Sigmoid colon (tissue), 4 donors: ENCODE measurements around the gene ALG11.

Experiments
- EP300 ChIP-seq, 4 donors: sonication (generic); formaldehyde crosslinking; IDR thresholded peaks; one replicate each; pipeline ENCODE4 v1.6.1; 2017; ENCODE audit warnings: antibody characterized with exemption in 4 of 4
- POLR2A ChIP-seq, 2 donors: fragments of 450-650 bp; IDR thresholded peaks; one replicate each; pipeline ENCODE4 v1.6.1; 2016; ENCODE audit warnings: antibody characterized with exemption in 2 of 2, mild to moderate bottlenecking in 2 of 2, moderate library complexity in 2 of 2
- POLR2AphosphoS5 ChIP-seq, 4 donors: sonication (generic); formaldehyde crosslinking; IDR thresholded peaks; one replicate each; pipeline ENCODE4 v1.6.1; 2017; ENCODE audit warnings: antibody characterized with exemption in 4 of 4
- TF ChIP-seq, protein P1 (sequence below), 4 experiments: fragments of 450-650 bp in 3 of 4; fragments of 200-600 bp in 1 of 4; IDR thresholded peaks; one replicate each; pipeline ENCODE4 v1.5.1; 2016 to 2019; ENCODE audit warnings: antibody characterized with exemption in 4 of 4, mild to moderate bottlenecking in 3 of 4, moderate library complexity in 2 of 4

DNA sequence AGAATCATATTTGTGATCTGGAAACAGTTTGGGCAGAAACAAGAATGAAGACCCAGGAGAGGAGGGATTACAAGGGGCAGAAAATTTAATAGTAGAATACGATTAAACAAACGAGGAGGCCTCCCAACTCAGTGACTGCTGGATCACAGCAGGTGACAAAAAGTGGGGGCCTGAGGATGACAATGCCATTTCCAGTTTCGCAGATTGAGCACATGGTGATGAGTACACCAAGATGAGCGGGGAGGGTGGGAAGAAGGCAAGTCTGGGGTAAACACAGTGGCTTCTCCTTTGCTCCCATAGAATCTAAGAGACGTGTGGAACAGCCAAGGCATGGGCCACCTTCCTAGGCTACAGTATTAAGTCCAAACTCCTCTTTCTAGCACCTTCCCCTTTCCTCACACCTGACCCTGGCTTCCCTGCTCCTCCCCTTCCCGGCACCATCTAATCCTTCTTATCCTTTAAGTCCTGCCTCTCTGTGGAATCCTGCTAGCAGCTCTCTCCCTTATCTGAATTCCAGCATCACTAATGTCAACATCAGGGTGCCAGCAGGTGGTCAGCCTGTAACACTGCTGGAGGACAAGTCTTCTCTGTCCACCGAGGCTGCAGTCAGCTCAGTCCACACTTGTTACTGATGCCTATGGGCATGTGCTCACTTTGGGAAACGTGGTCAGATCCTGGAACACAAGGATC is 14.4 kb upstream of the ALG11 start:
- TF ChIP-seq, protein P1, sequence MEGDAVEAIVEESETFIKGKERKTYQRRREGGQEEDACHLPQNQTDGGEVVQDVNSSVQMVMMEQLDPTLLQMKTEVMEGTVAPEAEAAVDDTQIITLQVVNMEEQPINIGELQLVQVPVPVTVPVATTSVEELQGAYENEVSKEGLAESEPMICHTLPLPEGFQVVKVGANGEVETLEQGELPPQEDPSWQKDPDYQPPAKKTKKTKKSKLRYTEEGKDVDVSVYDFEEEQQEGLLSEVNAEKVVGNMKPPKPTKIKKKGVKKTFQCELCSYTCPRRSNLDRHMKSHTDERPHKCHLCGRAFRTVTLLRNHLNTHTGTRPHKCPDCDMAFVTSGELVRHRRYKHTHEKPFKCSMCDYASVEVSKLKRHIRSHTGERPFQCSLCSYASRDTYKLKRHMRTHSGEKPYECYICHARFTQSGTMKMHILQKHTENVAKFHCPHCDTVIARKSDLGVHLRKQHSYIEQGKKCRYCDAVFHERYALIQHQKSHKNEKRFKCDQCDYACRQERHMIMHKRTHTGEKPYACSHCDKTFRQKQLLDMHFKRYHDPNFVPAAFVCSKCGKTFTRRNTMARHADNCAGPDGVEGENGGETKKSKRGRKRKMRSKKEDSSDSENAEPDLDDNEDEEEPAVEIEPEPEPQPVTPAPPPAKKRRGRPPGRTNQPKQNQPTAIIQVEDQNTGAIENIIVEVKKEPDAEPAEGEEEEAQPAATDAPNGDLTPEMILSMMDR (IDR thresholded peaks at IDR 0.05) = no peak
- TF ChIP-seq POLR2A (IDR thresholded peaks at IDR 0.05) (no peak), EP300 (IDR thresholded peaks at IDR 0.05) (no peak), POLR2AphosphoS5 (IDR thresholded peaks at IDR 0.05) (no peak)
